HUES64 (cell line): ENCODE measurements around the gene ZNF581.

Experiments
- H3K27ac ChIP-seq: 2 replicates; pipeline ENCODE4 v1.7.0; 2013; ENCODE audit warnings: low read depth, low read length, inconsistent platforms
- H3K27me3 ChIP-seq: 2 replicates; pipeline ENCODE4 v1.6.1; 2013; ENCODE audit warnings: mild to moderate bottlenecking, low read length; ENCODE audit not compliant: insufficient read depth
- H3K36me3 ChIP-seq: 2 replicates; pipeline ENCODE4 v1.6.1; 2013; ENCODE audit warnings: mild to moderate bottlenecking, low read length; ENCODE audit not compliant: insufficient read depth
- H3K4me1 ChIP-seq: 2 replicates; pipeline ENCODE4 v1.6.1; 2013; ENCODE audit warnings: mild to moderate bottlenecking, low read length, moderate library complexity; ENCODE audit not compliant: insufficient read depth
- H3K4me3 ChIP-seq: 2 replicates; pipeline ENCODE4 v1.5.1; 2013; ENCODE audit warnings: mild to moderate bottlenecking, low read length, moderate library complexity
- H3K9ac ChIP-seq: 2 replicates; pipeline ENCODE4 v1.6.1; 2013; ENCODE audit warnings: mild to moderate bottlenecking, low read depth, low read length
- H3K9me3 ChIP-seq: 2 replicates; pipeline ENCODE4 v1.6.1; 2013; ENCODE audit warnings: low read depth, low read length; ENCODE audit not compliant: insufficient read depth
- WGBS: fragments of 150-250, 120-280 bp; methylation state at CpG from one replicate; pipeline ENCODE4 v1.1.7; 2013; ENCODE audit warnings: missing lambda C conversion rate; 5-methylcytosine and 5-hydroxymethylcytosine counted together

The ZNF581 gene

GRCh38 chr19:55659822-55660221, 16.4 kb downstream of the ZNF581 start:
- H3K36me3 ChIP-seq: peaks cover 63% of the 10 kb centered on the region
- H3K27me3 ChIP-seq: no peaks in the 10 kb centered on the region
- H3K9me3 ChIP-seq: no peaks in the 10 kb centered on the region
- no peak overlapping the region for H3K9ac ChIP-seq
- peaks cover 23% of the 10 kb centered on the region; the same call in 1 of the 2 replicates for H3K4me1 ChIP-seq
- WGBS: 94% methylated on average over 7 of the region's 9 CpGs
- no peak overlapping the region for H3K4me3 ChIP-seq
- no peak overlapping the region for H3K27ac ChIP-seq

- no peaks in the 10 kb centered on the region for H3K27me3 ChIP-seq
- no peaks in the 10 kb centered on the region for H3K9me3 ChIP-seq
- no peak overlapping the region for H3K9ac ChIP-seq
- WGBS: 98% methylated on average over 12 of the region's 12 CpGs
- no peak overlapping the region for H3K4me3 ChIP-seq
- H3K36me3 ChIP-seq: peaks cover 68% of the 10 kb centered on the region
- peaks cover 23% of the 10 kb centered on the region; the same call in 1 of the 2 replicates for H3K4me1 ChIP-seq
- H3K27ac ChIP-seq: no peak overlapping the region
Observed at GRCh38 chr19:55660404-55660803, 17.0 kb downstream of the ZNF581 start.

- H3K4me3 ChIP-seq: no peak overlapping the region
- peaks cover 23% of the 10 kb centered on the region; the same call in 1 of the 2 replicates for H3K4me1 ChIP-seq
- H3K27me3 ChIP-seq: no peaks in the 10 kb centered on the region
- no peak overlapping the region for H3K9ac ChIP-seq
- H3K9me3 ChIP-seq: no peaks in the 10 kb centered on the region
- 95% methylated on average over 16 of the region's 16 CpGs for WGBS
- peaks cover 74% of the 10 kb centered on the region for H3K36me3 ChIP-seq
- no peak overlapping the region for H3K27ac ChIP-seq
Observed at GRCh38 chr19:55660991-55661390, 17.5 kb downstream of the ZNF581 start.

GRCh38 chr19:55661826-55662225, 18.4 kb downstream of the ZNF581 start:
- H3K9me3 ChIP-seq: no peaks in the 10 kb centered on the region
- peaks cover 82% of the 10 kb centered on the region for H3K36me3 ChIP-seq
- no peaks in the 10 kb centered on the region for H3K27me3 ChIP-seq
- 90% methylated on average over 7 of the region's 7 CpGs for WGBS
- peaks cover 16% of the 10 kb centered on the region; the same call in 1 of the 2 replicates for H3K4me1 ChIP-seq
- no peak overlapping the region for H3K27ac ChIP-seq
- no peak overlapping the region for H3K9ac ChIP-seq
- no peak overlapping the region for H3K4me3 ChIP-seq

GRCh38 chr19:55663846-55664536, 20.5 kb downstream of the ZNF581 start:
- no peak overlapping the region for H3K9ac ChIP-seq
- no peak overlapping the region for H3K4me3 ChIP-seq
- WGBS: 91% methylated on average over 20 of the region's 20 CpGs
- H3K27me3 ChIP-seq: no peaks in the 10 kb centered on the region
- peaks cover 94% of the 10 kb centered on the region for H3K36me3 ChIP-seq
- H3K9me3 ChIP-seq: no peaks in the 10 kb centered on the region
- no peaks in the 10 kb centered on the region for H3K4me1 ChIP-seq
- no peak overlapping the region for H3K27ac ChIP-seq

- Histone ChIP-seq H3K27ac (no peak overlapping the region), H3K9ac (no peak overlapping the region), H3K27me3 (no peaks in the 10 kb centered on the region), H3K4me3 (no peak overlapping the region), H3K36me3 (peaks cover 93% of the 10 kb centered on the region), H3K4me1 (0 out of 2 replicates have a peak, but pooled peaks cover 3% of the 10 kb centered on the region), H3K9me3 (no peaks in the 10 kb centered on the region)
- WGBS: 96% methylated on average over 12 of the region's 12 CpGs
Observed at GRCh38 chr19:55666343-55667005, 23.0 kb downstream of the ZNF581 start.

GRCh38 chr19:55667006-55667381, 23.5 kb downstream of the ZNF581 start:
- 96% methylated on average over 3 of the region's 4 CpGs for whole genome bisulfite sequencing
- H3K36me3 ChIP-seq: peaks cover 88% of the 10 kb centered on the region
- H3K9ac ChIP-seq: no peak overlapping the region
- H3K27ac ChIP-seq: no peak overlapping the region
- no peak overlapping the region for H3K4me3 ChIP-seq
- no peaks in the 10 kb centered on the region for H3K9me3 ChIP-seq
- 0 out of 2 replicates have a peak, but pooled peaks cover 3% of the 10 kb centered on the region for H3K4me1 ChIP-seq
- no peaks in the 10 kb centered on the region for H3K27me3 ChIP-seq

GRCh38 chr19:55667511-55667910, 24.1 kb downstream of the ZNF581 start:
- Histone ChIP-seq H3K4me3 (no peak overlapping the region), H3K9ac (no peak overlapping the region), H3K9me3 (no peaks in the 10 kb centered on the region), H3K36me3 (peaks cover 89% of the 10 kb centered on the region), H3K4me1 (0 out of 2 replicates have a peak, but pooled peaks cover 3% of the 10 kb centered on the region), H3K27ac (no peak overlapping the region), H3K27me3 (no peaks in the 10 kb centered on the region)
- WGBS: 95% methylated on average over 12 of the region's 12 CpGs

- 93% methylated on average over 11 of the region's 11 CpGs for whole genome bisulfite sequencing
Observed at GRCh38 chr19:55667958-55668357, 24.5 kb downstream of the ZNF581 start.

GRCh38 chr19:55668603-55669348, 25.3 kb downstream of the ZNF581 start:
- 91% methylated on average over 30 of the region's 30 CpGs for WGBS

More at GRCh38 chr19:55667958-55668357, 24.5 kb downstream of the ZNF581 start:
- Histone ChIP-seq H3K36me3 (peaks cover 85% of the 10 kb centered on the region), H3K27me3 (no peaks in the 10 kb centered on the region), H3K4me1 (0 out of 2 replicates have a peak, but pooled peaks cover 4% of the 10 kb centered on the region), H3K9ac (no peak overlapping the region), H3K9me3 (no peaks in the 10 kb centered on the region), H3K27ac (no peak overlapping the region), H3K4me3 (no peak overlapping the region)

More at GRCh38 chr19:55668603-55669348, 25.3 kb downstream of the ZNF581 start:
- H3K4me3 ChIP-seq: no peak overlapping the region
- no peaks in the 10 kb centered on the region for H3K9me3 ChIP-seq
- H3K9ac ChIP-seq: no peak overlapping the region
- H3K4me1 ChIP-seq: peaks cover 12% of the 10 kb centered on the region; the same call in 1 of the 2 replicates
- no peaks in the 10 kb centered on the region for H3K27me3 ChIP-seq
- peaks cover 82% of the 10 kb centered on the region for H3K36me3 ChIP-seq
- no peak overlapping the region for H3K27ac ChIP-seq
